EL (cell line): ENCODE results near the gene NPPA.

Experiments used
- DNase-seq: peaks from one replicate; pipeline ENCODE4 v3.0.0-alpha.2; 2016

NPPA gene

GRCh38 chr1:11841245-11842153 is 6.1 kb downstream of the NPPA start:
- no peak for DNase-seq

GRCh38 chr1:11839727-11840705 is 7.6 kb downstream of the NPPA start:
- DNase-seq, result no peak

DNA sequence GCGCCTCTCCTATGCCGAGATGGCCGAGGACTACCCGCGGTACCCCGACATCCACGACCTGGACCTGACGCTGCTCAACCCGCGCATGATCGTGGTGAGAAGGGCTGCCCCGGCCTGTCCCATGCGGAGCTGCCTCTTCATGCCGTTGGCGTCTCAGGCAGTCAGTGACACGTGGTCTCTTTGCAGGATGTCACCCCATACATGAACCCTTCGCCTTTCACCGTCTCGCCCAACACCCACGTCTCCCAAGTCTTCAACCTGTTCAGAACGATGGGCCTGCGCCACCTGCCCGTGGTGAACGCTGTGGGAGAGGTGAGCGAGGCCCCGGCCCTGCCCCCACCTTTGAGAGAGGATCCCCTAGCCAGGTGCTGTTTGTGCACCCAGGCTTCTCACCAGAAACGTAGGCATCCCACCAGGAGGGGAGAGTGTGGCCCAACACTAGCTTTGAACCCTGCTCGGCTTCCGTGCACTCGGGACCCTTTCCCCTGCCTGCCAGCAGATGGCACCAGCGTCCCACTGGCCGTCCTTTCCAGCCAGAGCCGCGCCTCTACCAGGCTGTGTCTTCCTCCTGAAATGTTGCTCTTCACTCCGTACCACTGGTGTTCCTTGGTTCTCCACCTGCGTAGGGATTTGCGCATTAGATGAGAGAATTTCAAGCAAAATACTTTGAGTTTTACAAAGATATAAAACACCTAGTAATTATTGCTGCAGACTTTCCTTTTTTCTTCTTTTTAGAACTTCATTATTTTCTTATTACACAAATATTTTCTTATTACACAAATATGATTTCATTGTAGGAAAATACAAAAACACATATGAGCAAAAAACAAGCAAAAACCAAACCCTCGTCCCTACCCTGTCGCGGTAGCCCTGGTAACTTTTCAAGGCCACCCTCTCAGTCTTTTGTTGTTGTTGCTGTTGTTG is 9.0 kb downstream of the NPPA start:
- peak; percentile 61 for DNase-seq

DNA sequence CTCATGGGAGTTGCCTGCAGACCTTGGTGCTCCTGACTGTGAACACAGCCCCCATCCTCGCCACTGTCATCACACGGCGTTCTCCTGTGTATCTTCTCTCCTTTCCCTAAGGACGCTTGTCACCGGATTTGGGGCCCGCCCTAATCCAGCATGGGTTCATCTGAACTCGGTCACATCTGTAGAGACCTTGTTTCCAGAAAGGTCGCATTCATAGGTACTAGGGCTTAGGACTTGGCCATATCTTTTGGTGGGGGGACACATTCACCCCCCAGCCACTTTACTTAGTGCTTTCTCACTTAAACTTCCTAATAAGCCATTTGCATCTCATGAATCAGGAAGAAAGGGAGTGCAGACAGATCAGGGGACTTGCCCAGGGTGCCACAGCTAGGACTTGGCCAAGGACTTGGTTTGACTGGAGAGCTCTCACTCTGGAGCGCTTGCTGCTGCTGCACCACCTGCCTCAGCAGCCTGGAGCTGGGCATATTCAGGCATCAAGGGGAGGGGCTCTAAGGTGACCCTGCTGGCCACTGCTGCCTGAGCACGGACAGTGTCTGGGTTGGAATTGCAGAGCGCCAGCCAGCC is 9.7 kb downstream of the NPPA start:
- no peak for DNase-seq

GRCh38 chr1:11836955-11837766 is 10.4 kb downstream of the NPPA start:
- no peak for DNase-seq

DNA sequence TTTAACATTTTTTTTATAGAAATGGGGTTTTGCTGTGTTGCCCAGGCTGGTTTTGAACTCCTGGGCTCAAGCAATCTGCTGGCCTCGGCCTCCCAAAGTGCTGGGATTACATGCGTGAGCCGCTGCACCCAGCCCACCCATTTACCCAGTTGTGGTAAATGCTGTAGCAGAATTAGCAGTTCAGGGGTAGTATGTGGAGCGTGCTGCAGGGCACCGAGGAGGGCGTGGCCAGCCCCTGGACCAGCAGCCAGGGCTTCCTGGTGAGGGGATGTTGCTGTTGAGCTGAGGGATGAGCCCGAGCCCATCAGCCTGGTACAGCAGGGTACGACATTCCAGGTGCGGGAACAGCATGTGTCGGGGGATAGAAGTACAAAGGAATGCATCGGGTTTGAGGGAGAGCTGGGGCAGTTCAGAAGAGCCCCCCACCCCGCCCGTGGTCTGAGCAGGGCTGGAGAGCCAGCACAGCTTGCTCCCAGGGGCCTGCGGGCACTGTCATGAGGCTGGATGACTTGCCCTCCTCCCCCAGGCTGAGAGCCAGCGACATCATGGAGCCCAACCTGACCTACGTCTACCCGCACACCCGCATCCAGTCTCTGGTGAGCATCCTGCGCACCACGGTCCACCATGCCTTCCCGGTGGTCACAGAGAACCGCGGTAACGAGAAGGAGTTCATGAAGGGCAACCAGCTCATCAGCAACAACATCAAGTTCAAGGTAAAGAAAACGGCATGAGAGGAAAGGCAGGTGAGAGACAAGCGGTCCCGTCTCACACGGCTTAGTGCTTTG is 11.9 kb downstream of the NPPA start:
- DNase-seq, result no peak

DNA sequence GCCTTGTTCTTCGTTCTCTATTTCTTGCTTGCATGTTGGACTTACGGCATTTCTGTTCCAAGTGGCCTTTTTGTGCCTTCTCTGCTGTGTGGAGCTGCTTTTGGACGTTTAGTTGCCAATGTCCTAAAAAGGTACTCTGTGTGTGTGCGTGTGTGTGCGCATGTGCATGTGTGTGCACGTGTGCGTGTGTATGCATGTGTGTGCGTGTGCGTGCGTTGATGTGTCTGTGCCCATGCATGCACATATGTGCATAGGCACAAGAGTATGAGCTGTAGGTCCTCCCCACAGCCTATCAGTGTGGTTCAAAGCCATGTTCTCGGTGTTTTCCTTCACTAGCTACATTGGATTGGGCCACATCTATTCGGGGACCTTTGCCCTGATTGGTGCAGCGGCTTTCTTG is 13.7 kb downstream of the NPPA start:
- DNase-seq, result no peak

- DNase-seq, result no peak
Measured at GRCh38 chr1:11833497-11833896, 14.1 kb downstream of the NPPA start.

GRCh38 chr1:11831945-11832725 is 15.4 kb downstream of the NPPA start:
- no peak for DNase-seq

- DNase-seq, result no peak
Measured at GRCh38 chr1:11828511-11828910, 19.1 kb downstream of the NPPA start.

- DNase-seq, result no peak
Measured at GRCh38 chr1:11826946-11827345, 20.6 kb downstream of the NPPA start.

DNA sequence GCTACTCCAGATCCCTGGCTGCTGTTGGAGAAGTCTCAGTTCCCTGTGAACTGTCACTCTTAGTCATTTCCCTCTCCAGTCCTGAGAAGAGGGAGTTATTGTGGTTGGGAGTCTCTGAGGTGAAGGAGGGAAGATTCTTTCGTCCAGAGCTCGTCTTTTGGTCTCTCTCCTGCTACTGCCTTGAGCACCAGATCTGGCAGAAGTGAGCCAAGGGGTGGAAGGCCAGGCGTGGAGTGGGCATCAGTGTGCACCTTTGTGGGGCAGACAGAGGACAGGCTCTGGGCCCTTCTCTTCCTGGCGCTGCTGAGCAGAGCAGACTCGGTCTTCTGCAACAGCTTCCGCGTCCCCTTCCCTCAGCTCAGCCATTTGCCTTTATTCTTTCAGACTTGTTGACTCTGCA is 22.5 kb downstream of the NPPA start:
- no peak for DNase-seq

GRCh38 chr1:11823366-11824137 is 24.0 kb downstream of the NPPA start:
- no peak for DNase-seq

DNA sequence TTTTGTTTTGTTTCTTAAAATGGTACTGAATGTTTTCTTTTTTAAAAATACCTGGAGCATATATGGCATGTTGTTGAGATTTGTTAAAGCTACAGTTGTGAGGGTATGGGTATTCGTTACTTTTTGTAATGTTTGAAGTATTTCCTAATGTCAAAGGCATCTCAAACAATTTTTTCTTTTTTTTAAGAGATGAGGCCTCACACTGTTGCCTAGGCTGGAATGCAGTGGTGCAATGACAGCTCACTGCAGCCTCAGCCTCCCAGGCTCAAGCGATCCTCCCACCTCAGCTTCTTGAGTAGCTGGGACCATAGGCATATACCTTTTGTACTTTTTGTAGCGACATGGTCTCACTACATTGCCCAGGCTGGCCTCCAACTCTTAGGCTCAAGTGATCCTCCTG is 25.5 kb downstream of the NPPA start:
- peak; percentile 35 for DNase-seq

DNA sequence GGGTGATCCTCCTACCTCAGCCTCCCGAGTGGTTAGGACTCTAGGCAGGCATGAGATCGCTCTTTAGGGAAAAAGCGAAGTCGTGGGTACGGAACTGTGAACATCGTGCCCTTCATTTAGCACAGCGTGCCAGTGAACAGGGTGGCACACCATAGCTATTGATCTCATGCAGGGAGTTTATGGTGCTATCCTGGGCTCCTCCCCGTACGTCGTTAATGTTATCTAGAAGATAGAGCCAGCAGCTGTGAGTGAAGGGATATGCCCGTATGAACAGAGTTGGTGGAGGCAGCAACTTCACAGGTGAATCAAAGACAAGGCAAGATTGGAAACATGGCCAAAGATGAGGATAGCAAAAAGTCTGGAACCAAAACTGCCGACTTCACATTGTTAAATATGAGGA is 30.4 kb downstream of the NPPA start:
- DNase-seq, result no peak

DNA sequence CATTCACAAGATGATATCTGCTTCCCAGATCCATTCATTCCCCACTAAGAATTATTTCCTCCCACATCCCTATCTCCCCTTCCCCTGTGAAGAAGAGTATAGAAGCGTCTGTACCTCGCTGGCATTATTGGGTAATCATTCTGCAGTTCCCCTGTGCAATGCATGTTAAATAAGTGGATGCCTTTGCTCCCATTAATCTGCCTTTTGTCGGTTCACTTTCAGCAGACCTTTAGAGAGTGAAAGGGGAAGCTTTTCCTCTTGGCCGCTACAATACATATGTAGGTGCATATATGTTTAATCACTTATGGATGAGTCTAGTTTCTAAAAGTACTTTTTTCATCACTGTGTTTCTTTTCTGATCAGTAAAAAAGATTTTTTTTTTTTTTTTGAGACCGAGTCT is 34.6 kb downstream of the NPPA start:
- DNase-seq, result no peak

DNA sequence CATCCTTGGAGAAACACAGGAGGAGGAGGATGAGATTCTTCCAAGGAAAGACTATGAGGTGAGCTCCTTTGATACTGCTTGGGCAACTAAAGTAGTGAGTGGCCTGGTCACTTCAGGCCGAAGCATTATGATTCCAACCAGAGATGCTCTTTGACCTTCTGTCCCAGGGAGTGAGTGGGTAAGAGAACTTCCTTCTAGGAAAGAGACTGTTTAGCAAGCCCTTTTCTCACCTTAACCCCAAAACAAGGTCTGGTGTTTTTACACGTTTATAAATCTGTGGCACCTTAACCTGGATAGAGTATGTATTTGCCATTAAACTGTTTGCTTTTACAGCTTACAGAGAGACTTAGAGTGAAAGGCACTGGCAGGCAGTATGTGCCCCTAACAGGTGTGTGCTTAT is 40.5 kb downstream of the NPPA start:
- DNase-seq, result no peak

DNA sequence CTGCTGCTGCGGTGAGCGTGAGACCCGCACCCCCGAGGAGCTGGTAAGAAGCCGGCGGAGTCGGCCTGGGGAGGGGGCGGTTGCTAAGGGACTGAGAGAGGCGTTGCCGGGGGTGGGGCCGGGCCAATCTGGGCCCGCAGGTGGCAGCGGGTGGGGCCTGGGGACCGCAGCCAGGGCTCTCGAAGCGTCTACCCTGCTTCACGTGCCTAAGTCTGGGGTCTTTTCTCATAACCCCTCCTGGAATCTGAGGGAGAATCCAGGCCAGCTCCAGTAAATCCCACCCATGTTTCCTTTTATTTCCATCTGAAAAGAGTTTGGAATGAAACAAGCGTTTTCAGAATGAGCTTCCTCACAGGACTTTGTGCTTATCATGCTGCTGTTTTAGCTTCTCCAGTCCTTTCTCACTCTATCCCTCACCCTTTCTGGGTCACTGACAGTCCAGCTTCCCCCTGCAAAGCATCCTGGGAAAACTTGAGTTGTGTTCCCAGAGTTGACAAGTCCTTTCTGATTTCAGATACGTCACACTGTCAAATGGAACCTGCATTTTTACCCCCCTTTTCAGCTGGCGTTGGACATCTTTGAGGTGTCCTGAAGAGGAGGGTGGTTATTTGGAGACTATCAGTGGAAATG is 41.2 kb downstream of the NPPA start:
- DNase-seq, result peak; percentile 34
